ENCODE data around the gene ZNF672. TPM values are rescaled to one million over a fixed set of nuclear protein-coding genes. Genes with fewer than 3 reads are reported as not detected.

ZNF672 gene
- total RNA-seq, 2 donors from 2014 or later, result 27.8 to 57.4 TPM

Small RNAs within 50 kb of the gene (microRNA-seq; reads per million reads assigned to microRNA genes)
- gene MIR3124, result 3.9 reads per million

Other genes starting within 250 kb of the ZNF672 start
- gene OR2T10, start 240.5 kb upstream of the ZNF672 start, total RNA-seq, result not detected
- not detected for gene OR2T11, start 203.1 kb upstream of the ZNF672 start, total RNA-seq
- gene OR2T35, start 192.9 kb upstream of the ZNF672 start, total RNA-seq, result not detected
- gene OR2T27, start 182.7 kb upstream of the ZNF672 start, total RNA-seq, result not detected
- gene OR14I1, start 135.5 kb upstream of the ZNF672 start, total RNA-seq, result not detected
- gene LYPD8, start 82.5 kb upstream of the ZNF672 start, total RNA-seq, result 100 to 1,000 TPM in 1 of 2 donors, 10 to 100 TPM in 1; 40.8 to 310 TPM
- 10 to 100 TPM; 24.2 to 30.5 TPM for gene SH3BP5L, start 12.3 kb upstream of the ZNF672 start, total RNA-seq
- 10 to 100 TPM; 20.9 to 46.9 TPM for gene ZNF692, start 20.9 kb downstream of the ZNF672 start, total RNA-seq
- 1 to 10 TPM; 7.2 to 8.4 TPM for gene PGBD2, start 68.0 kb downstream of the ZNF672 start, total RNA-seq

Data from colonic mucosa (tissue), 2 donors.